SK-N-SH (cell line): ENCODE results near the gene GLUL.

ENCODE experiments used
- CHD2 ChIP-seq: fragments of 150-350 bp; IDR thresholded peaks from 2 replicates; pipeline ENCODE4 v1.6.1; 2018; ENCODE audit warnings: low read length; ENCODE audit not compliant: partially characterized antibody
- CTCF ChIP-seq: fragments of 200-600 bp; sonication (generic); IDR thresholded peaks from 2 replicates; pipeline ENCODE4 v1.6.1; 2017; ENCODE audit warnings: antibody characterized with exemption, mild to moderate bottlenecking, moderate library complexity
- ELF1 ChIP-seq: IDR thresholded peaks from 2 replicates; pipeline ENCODE4 v1.4.0; 2012
- FOSL2 ChIP-seq: IDR thresholded peaks from 2 replicates; pipeline ENCODE4 v1.4.0; 2012; ENCODE audit warnings: low read depth, mild to moderate bottlenecking, moderate library complexity, borderline replicate concordance
- PBX3 ChIP-seq: IDR thresholded peaks from 2 replicates; pipeline ENCODE4; 2012
- POLR2AphosphoS5 ChIP-seq: IDR thresholded peaks from 2 replicates; pipeline ENCODE4 v1.6.1; 2012; ENCODE audit warnings: low read depth, low read length
- RAD21 ChIP-seq: IDR thresholded peaks from 2 replicates; pipeline ENCODE4 v1.6.1; 2012; ENCODE audit warnings: mild to moderate bottlenecking, low read length
- SMC3 ChIP-seq: IDR thresholded peaks from 2 replicates; pipeline ENCODE4 v1.6.1; 2012; ENCODE audit warnings: low read depth, low read length, improper control_type of control experiment
- TAF1 ChIP-seq: IDR thresholded peaks from 2 replicates; pipeline ENCODE4 v1.6.1; 2012; ENCODE audit warnings: low read depth, mild to moderate bottlenecking, low read length, moderate library complexity, borderline replicate concordance
- USF2 ChIP-seq: fragments of 150-350 bp; IDR thresholded peaks from 2 replicates; pipeline ENCODE4 v1.6.1; 2017; ENCODE audit warnings: antibody characterized with exemption, low read length, low read depth, borderline replicate concordance

- TF ChIP-seq CHD2 (no peak), CTCF (no peak), SMC3 (no peak), POLR2AphosphoS5 (no peak), RAD21 (no peak), TAF1 (no peak), FOSL2 (no peak), PBX3 (no peak), USF2 (no peak), ELF1 (no peak)
These were observed 40.8 kb downstream of the GLUL start for GRCh38 chr1:182350839-182351238.
